Measurements from ENCODE around the gene ALOX5.
A peak's percentile ranks its signal among the peaks of the same experiment; 100 is the strongest.

Gene ALOX5

GRCh38 chr10:45420453-45421192 lies 46.6 kb downstream of the ALOX5 start:
- DNase-seq (ENCODE audit: insufficient read length, low spot score), result peak; percentile 53

GRCh38 chr10:45421221-45422097 lies 47.4 kb downstream of the ALOX5 start:
- FAIRE-seq (peak; percentile 79), DNase-seq (ENCODE audit: insufficient read length, low spot score) (no peak)
- TF ChIP-seq POLR2A (IDR thresholded peaks at IDR 0.05; ENCODE audit: low read depth, low read length) (no peak), POLR2AphosphoS5 (IDR thresholded peaks at IDR 0.05; ENCODE audit: low read depth, low read length) (no peak), POU2F2 (IDR thresholded peaks at IDR 0.05; ENCODE audit: low read depth, low read length) (no peak), TAF1 (IDR thresholded peaks at IDR 0.05; ENCODE audit: low read depth, low read length) (no peak), PAX5 (IDR thresholded peaks at IDR 0.05; ENCODE audit: insufficient read depth, low read length, severe bottlenecking) (no peak), SPI1 (IDR thresholded peaks at IDR 0.05; ENCODE audit: low read depth, low read length) (no peak)

More at GRCh38 chr10:45420453-45421192, 46.6 kb downstream of the ALOX5 start:
- TF ChIP-seq POLR2A (IDR thresholded peaks at IDR 0.05; ENCODE audit: low read depth, low read length) (0 out of 2 replicates have a peak, but pooled peaks have one; percentile 4), PAX5 (IDR thresholded peaks at IDR 0.05; ENCODE audit: insufficient read depth, low read length, severe bottlenecking) (no peak), POLR2AphosphoS5 (IDR thresholded peaks at IDR 0.05; ENCODE audit: low read depth, low read length) (0 out of 2 replicates have a peak, but pooled peaks have one; percentile 44), SPI1 (IDR thresholded peaks at IDR 0.05; ENCODE audit: low read depth, low read length) (peak; percentile 77), TAF1 (IDR thresholded peaks at IDR 0.05; ENCODE audit: low read depth, low read length) (no peak)
- peak; percentile 97 for FAIRE-seq

GRCh38 chr10:45422207-45422865 lies 48.3 kb downstream of the ALOX5 start:
- TF ChIP-seq POLR2AphosphoS5 (IDR thresholded peaks at IDR 0.05; ENCODE audit: low read depth, low read length) (no peak), SPI1 (IDR thresholded peaks at IDR 0.05; ENCODE audit: low read depth, low read length) (no peak), POLR2A (IDR thresholded peaks at IDR 0.05; ENCODE audit: low read depth, low read length) (no peak), PAX5 (IDR thresholded peaks at IDR 0.05; ENCODE audit: insufficient read depth, low read length, severe bottlenecking) (no peak), POU2F2 (IDR thresholded peaks at IDR 0.05; ENCODE audit: low read depth, low read length) (no peak), TAF1 (IDR thresholded peaks at IDR 0.05; ENCODE audit: low read depth, low read length) (no peak)
- FAIRE-seq (no peak), DNase-seq (ENCODE audit: insufficient read length, low spot score) (no peak)

- no peak for FAIRE-seq
- TF ChIP-seq PAX5 (IDR thresholded peaks at IDR 0.05; ENCODE audit: insufficient read depth, low read length, severe bottlenecking), result no peak
- TF ChIP-seq TAF1 (IDR thresholded peaks at IDR 0.05; ENCODE audit: low read depth, low read length), result no peak
- no peak for TF ChIP-seq POU2F2 (IDR thresholded peaks at IDR 0.05; ENCODE audit: low read depth, low read length)
- no peak for DNase-seq (ENCODE audit: insufficient read length, low spot score)
These were observed 49.0 kb downstream of the ALOX5 start for GRCh38 chr10:45422866-45423659.

GRCh38 chr10:45423976-45424499 lies 50.0 kb downstream of the ALOX5 start:
- no peak for TF ChIP-seq SPI1 (IDR thresholded peaks at IDR 0.05; ENCODE audit: low read depth, low read length)
- TF ChIP-seq TAF1 (IDR thresholded peaks at IDR 0.05; ENCODE audit: low read depth, low read length), result no peak
- no peak for TF ChIP-seq POLR2AphosphoS5 (IDR thresholded peaks at IDR 0.05; ENCODE audit: low read depth, low read length)
- TF ChIP-seq PAX5 (IDR thresholded peaks at IDR 0.05; ENCODE audit: insufficient read depth, low read length, severe bottlenecking), result no peak
- TF ChIP-seq POU2F2 (IDR thresholded peaks at IDR 0.05; ENCODE audit: low read depth, low read length), result no peak
- no peak for TF ChIP-seq POLR2A (IDR thresholded peaks at IDR 0.05; ENCODE audit: low read depth, low read length)
- FAIRE-seq, result no peak
- DNase-seq (ENCODE audit: insufficient read length, low spot score), result no peak

GRCh38 chr10:45424668-45425404 lies 50.8 kb downstream of the ALOX5 start:
- DNase-seq (ENCODE audit: insufficient read length, low spot score) (no peak), FAIRE-seq (no peak)
- TF ChIP-seq PAX5 (IDR thresholded peaks at IDR 0.05; ENCODE audit: insufficient read depth, low read length, severe bottlenecking) (no peak), POLR2AphosphoS5 (IDR thresholded peaks at IDR 0.05; ENCODE audit: low read depth, low read length) (no peak), SPI1 (IDR thresholded peaks at IDR 0.05; ENCODE audit: low read depth, low read length) (no peak), POLR2A (IDR thresholded peaks at IDR 0.05; ENCODE audit: low read depth, low read length) (no peak), TAF1 (IDR thresholded peaks at IDR 0.05; ENCODE audit: low read depth, low read length) (no peak), POU2F2 (IDR thresholded peaks at IDR 0.05; ENCODE audit: low read depth, low read length) (no peak)

GRCh38 chr10:45425621-45426563 lies 51.9 kb downstream of the ALOX5 start:
- FAIRE-seq, result no peak
- no peak for DNase-seq (ENCODE audit: insufficient read length, low spot score)
- TF ChIP-seq PAX5 (IDR thresholded peaks at IDR 0.05; ENCODE audit: insufficient read depth, low read length, severe bottlenecking) (no peak), POLR2A (IDR thresholded peaks at IDR 0.05; ENCODE audit: low read depth, low read length) (no peak), POU2F2 (IDR thresholded peaks at IDR 0.05; ENCODE audit: low read depth, low read length) (no peak), SPI1 (IDR thresholded peaks at IDR 0.05; ENCODE audit: low read depth, low read length) (no peak), POLR2AphosphoS5 (IDR thresholded peaks at IDR 0.05; ENCODE audit: low read depth, low read length) (no peak), TAF1 (IDR thresholded peaks at IDR 0.05; ENCODE audit: low read depth, low read length) (no peak)
